ENCODE results near the gene NLGN2.

GRCh38 chr17:7382901-7383300, 24.7 kb upstream of the NLGN2 start:
- TF ChIP-seq CTCF (IDR thresholded peaks at IDR 0.05), result no peak
- no peak for TF ChIP-seq POLR2A (IDR thresholded peaks at IDR 0.05)
